Astrocyte (in vitro differentiated cells and primary cell): ENCODE results near the gene PCNX1. TPM values are rescaled to one million over a fixed set of nuclear protein-coding genes. Genes with fewer than 3 reads are reported as not detected.

Experiments used
- DNase-seq: peaks from one replicate; pipeline ENCODE4 v3.0.0-alpha.2; 2010; ENCODE audit warnings: low read depth
- FAIRE-seq: peaks from 2 replicates; lab custom pipeline; 2011; peaks lifted over from hg19 to GRCh38; lab: Jason Lieb, UNC
- H2AFZ ChIP-seq: 2 replicates; pipeline ENCODE4 v1.6.0; 2012; ENCODE audit warnings: low read depth, low read length, inconsistent platforms
- H3K27ac ChIP-seq: 2 replicates; pipeline ENCODE4 v1.5.1; 2011; ENCODE audit warnings: low read depth, low read length, inconsistent platforms
- H3K27me3 ChIP-seq: 2 replicates; pipeline ENCODE4 v1.6.0; 2011; ENCODE audit warnings: low read length, inconsistent platforms; ENCODE audit not compliant: insufficient read depth
- H3K36me3 ChIP-seq: 2 replicates; pipeline ENCODE4 v1.5.1; 2011; ENCODE audit warnings: low read length, inconsistent platforms; ENCODE audit not compliant: insufficient read depth
- H3K4me1 ChIP-seq: 2 replicates; pipeline ENCODE4 v1.5.1; 2011; ENCODE audit warnings: low read length, inconsistent platforms; ENCODE audit not compliant: insufficient read depth
- H3K4me2 ChIP-seq: 2 replicates; pipeline ENCODE4 v1.6.0; 2012; ENCODE audit warnings: low read length, inconsistent platforms
- H3K4me3 ChIP-seq: 2 replicates; pipeline ENCODE4 v1.5.1; 2011; ENCODE audit warnings: low read depth, mild to moderate bottlenecking, low read length, inconsistent platforms; ENCODE audit not compliant: insufficient read depth
- H3K79me2 ChIP-seq: 2 replicates; pipeline ENCODE4 v1.6.0; 2012; ENCODE audit warnings: mild to moderate bottlenecking, low read length, inconsistent platforms; ENCODE audit not compliant: insufficient read depth
- H3K9ac ChIP-seq: 2 replicates; pipeline ENCODE4 v1.6.0; 2012; ENCODE audit warnings: mild to moderate bottlenecking, low read length, inconsistent platforms
- H3K9me3 ChIP-seq: 2 replicates; pipeline ENCODE4 v1.5.1; 2012; ENCODE audit warnings: low read depth, mild to moderate bottlenecking, low read length, inconsistent platforms; ENCODE audit not compliant: insufficient read depth
- H4K20me1 ChIP-seq: 2 replicates; pipeline ENCODE4 v1.6.0; 2012; ENCODE audit warnings: low read length, inconsistent platforms; ENCODE audit not compliant: insufficient read depth
- H3K27ac Mint-ChIP-seq: one replicate; pipeline ENCODE4 v1.8.0; 2021; ENCODE audit warnings: mild to moderate bottlenecking, mixed read lengths; ENCODE audit not compliant: unreplicated experiment
- H3K27me3 Mint-ChIP-seq: one replicate; pipeline ENCODE4 v1.8.0; 2021; ENCODE audit warnings: low read depth, mixed read lengths; ENCODE audit not compliant: unreplicated experiment
- H3K36me3 Mint-ChIP-seq: one replicate; pipeline ENCODE4 v1.8.0; 2021; ENCODE audit warnings: low read depth, mixed read lengths; ENCODE audit not compliant: unreplicated experiment
- H3K4me1 Mint-ChIP-seq: one replicate; pipeline ENCODE4 v1.8.0; 2021; ENCODE audit warnings: low read depth, mixed read lengths; ENCODE audit not compliant: unreplicated experiment
- H3K4me3 Mint-ChIP-seq: one replicate; pipeline ENCODE4 v1.8.0; 2021; ENCODE audit warnings: mild to moderate bottlenecking, moderate library complexity, mixed read lengths; ENCODE audit not compliant: unreplicated experiment
- H3K9me3 Mint-ChIP-seq: one replicate; pipeline ENCODE4 v1.8.0; 2021; ENCODE audit warnings: mild to moderate bottlenecking, mixed read lengths; ENCODE audit not compliant: unreplicated experiment
- CTCF ChIP-seq: IDR thresholded peaks from 2 replicates; pipeline ENCODE4 v1.5.1; 2011; ENCODE audit warnings: low read depth, mild to moderate bottlenecking, inconsistent platforms, low read length, moderate library complexity; ENCODE audit not compliant: insufficient read depth
- EZH2 ChIP-seq: IDR thresholded peaks from 2 replicates; pipeline ENCODE4 v1.6.1; 2012; ENCODE audit warnings: mild to moderate bottlenecking, low read length, inconsistent platforms; ENCODE audit not compliant: insufficient read depth
- total RNA-seq: library from RNA; stranded (reverse); gene quantifications from 2 replicates; pipeline ENCODE4 v1.2.1, GENCODE V29; 2021

The PCNX1 gene
- total RNA-seq, 1 donor from 2014 or later, result 91.3 TPM

GRCh38 chr14:70884595-70885342, 22.5 kb upstream of the PCNX1 start:
- no peak for FAIRE-seq
- H3K27me3 ChIP-seq, result no peaks in the 10 kb centered on the region
- H3K9me3 Mint-ChIP-seq, result no peaks in the 10 kb centered on the region
- H3K4me1 ChIP-seq, result peaks cover 39% of the 10 kb centered on the region
- no peak for DNase-seq
- no peak overlapping the region for H2AFZ ChIP-seq
- H3K27me3 Mint-ChIP-seq, result no peaks in the 10 kb centered on the region
- H3K9ac ChIP-seq, result no peak overlapping the region
- H3K79me2 ChIP-seq, result no peaks in the 10 kb centered on the region
- H4K20me1 ChIP-seq, result no peaks in the 10 kb centered on the region
- no peak overlapping the region for H3K4me3 Mint-ChIP-seq
- no peaks in the 10 kb centered on the region for H3K9me3 ChIP-seq
- peaks cover 60% of the 10 kb centered on the region for H3K4me1 Mint-ChIP-seq
- H3K4me2 ChIP-seq, result no peak overlapping the region
- peak overlapping the region; percentile 30 for H3K27ac Mint-ChIP-seq
- H3K36me3 Mint-ChIP-seq, result no peaks in the 10 kb centered on the region
- TF ChIP-seq EZH2 (no peak), CTCF (no peak)
- H3K27ac ChIP-seq, result no peak overlapping the region
- H3K4me3 ChIP-seq, result no peak overlapping the region
- no peaks in the 10 kb centered on the region for H3K36me3 ChIP-seq

- Histone ChIP-seq H3K27me3 (no peaks in the 10 kb centered on the region), H3K4me3 (no peak overlapping the region), H3K36me3 (no peaks in the 10 kb centered on the region), H3K9me3 (no peaks in the 10 kb centered on the region), H3K27ac (no peak overlapping the region), H3K4me2 (no peak overlapping the region), H3K79me2 (no peaks in the 10 kb centered on the region), H3K4me1 (peaks cover 39% of the 10 kb centered on the region), H2AFZ (no peak overlapping the region), H4K20me1 (no peaks in the 10 kb centered on the region), H3K9ac (no peak overlapping the region)
- TF ChIP-seq EZH2 (no peak), CTCF (no peak)
- Mint-ChIP-seq H3K4me1 (peaks cover 60% of the 10 kb centered on the region), H3K27me3 (no peaks in the 10 kb centered on the region), H3K27ac (no peak overlapping the region), H3K36me3 (no peaks in the 10 kb centered on the region), H3K9me3 (no peaks in the 10 kb centered on the region), H3K4me3 (no peak overlapping the region)
- DNase-seq, result no peak
- no peak for FAIRE-seq
Measured at GRCh38 chr14:70885343-70886022, 21.8 kb upstream of the PCNX1 start.
